Measurements from ENCODE around the gene THAP11. TPM values are rescaled to one million over a fixed set of nuclear protein-coding genes. Genes with fewer than 3 reads are reported as not detected.

THAP11 gene
- total RNA-seq, 2 donors from 2014 or later: 42.5 to 59.4 TPM

GRCh38 chr16:67892899-67893742 is 51.0 kb downstream of the THAP11 start, which contains the start of gene PSKH1:
Gene PSKH1 (plus strand): TSS chr16:67893254. CDS start chr16:67908750, 15,496 bp downstream.
- no peaks in the 10 kb centered on the region for H3K27me3 ChIP-seq
- peak within 1 kb of the TSS; percentile 82 to 99 for H3K4me3 ChIP-seq
- no peaks in the 10 kb centered on the region for H3K9me3 ChIP-seq
- H3K27ac ChIP-seq: peak within 1 kb of the TSS; percentile 90 to 97
- H3K36me3 ChIP-seq: no peaks in the 10 kb centered on the region
- DNase-seq (ENCODE audit: low spot score): peak; percentile 97
- TF ChIP-seq CTCF (IDR thresholded peaks at IDR 0.05): peak in 1 of 2 donors; percentile 10
- H3K4me1 ChIP-seq: peaks cover 0 to 39% of the 10 kb centered on the region in 2 donors

Other genes starting within 250 kb of the THAP11 start
- gene CARMIL2, start 197.2 kb upstream of the THAP11 start, total RNA-seq: under 1 TPM in 1 of 2 donors, not detected in 1; 0.47 TPM
- 10 to 100 TPM in 1 of 2 donors, 1 to 10 TPM in 1; 7.0 to 10.8 TPM for gene ACD, start 182.1 kb upstream of the THAP11 start, total RNA-seq
- gene PARD6A, start 181.4 kb upstream of the THAP11 start, total RNA-seq: 1 to 10 TPM; 3.9 to 5.6 TPM
- gene ENKD1, start 175.6 kb upstream of the THAP11 start, total RNA-seq: 10 to 100 TPM in 1 of 2 donors, 1 to 10 TPM in 1; 9.2 to 12.3 TPM
- gene C16orf86, start 175.5 kb upstream of the THAP11 start, total RNA-seq: 1 to 10 TPM; 3.6 to 7.7 TPM
- 1 to 10 TPM; 7.1 to 9.2 TPM for gene GFOD2, start 123.0 kb upstream of the THAP11 start, total RNA-seq
- gene RANBP10, start 35.8 kb upstream of the THAP11 start, total RNA-seq: 1 to 10 TPM; 7.8 to 8.9 TPM
- under 1 TPM in 1 of 2 donors, not detected in 1; 0.55 TPM for gene TSNAXIP1, start 35.4 kb upstream of the THAP11 start, total RNA-seq
- 100 to 1,000 TPM in 1 of 2 donors, 10 to 100 TPM in 1; 44.6 to 132 TPM for gene NUTF2, start 4.6 kb downstream of the THAP11 start, total RNA-seq
- gene CENPT, start 5.4 kb downstream of the THAP11 start, total RNA-seq: 10 to 100 TPM in 1 of 2 donors, 1 to 10 TPM in 1; 8.7 to 19.1 TPM
- 10 to 100 TPM; 21.2 to 39.5 TPM for gene EDC4, start 30.7 kb downstream of the THAP11 start, total RNA-seq
- gene NRN1L, start 42.6 kb downstream of the THAP11 start, total RNA-seq: not detected
- 10 to 100 TPM; 18.4 to 23.2 TPM for gene PSKH1, start 50.9 kb downstream of the THAP11 start, total RNA-seq
- under 1 TPM in 1 of 2 donors, not detected in 1; 0.59 TPM for gene CTRL, start 89.5 kb downstream of the THAP11 start, total RNA-seq
- gene PSMB10, start 94.5 kb downstream of the THAP11 start, total RNA-seq: 10 to 100 TPM; 37.3 to 38.4 TPM
- gene LCAT, start 101.8 kb downstream of the THAP11 start, total RNA-seq: 10 to 100 TPM in 1 of 2 donors, 1 to 10 TPM in 1; 2.9 to 11.8 TPM
- 10 to 100 TPM; 39.5 to 85.9 TPM for gene SLC12A4, start 126.3 kb downstream of the THAP11 start, total RNA-seq
- gene DPEP3, start 138.2 kb downstream of the THAP11 start, total RNA-seq: not detected
- 1 to 10 TPM in 1 of 2 donors, under 1 TPM in 1; 0.85 to 1.6 TPM for gene DPEP2, start 157.2 kb downstream of the THAP11 start, total RNA-seq
- gene DPEP2NB, start 173.6 kb downstream of the THAP11 start, total RNA-seq: not detected
- gene DDX28, start 180.9 kb downstream of the THAP11 start, total RNA-seq: 1 to 10 TPM; 4.3 to 4.8 TPM
- 1 to 10 TPM; 4.5 to 4.9 TPM for gene DUS2, start 181.0 kb downstream of the THAP11 start, total RNA-seq
- gene NFATC3, start 243.1 kb downstream of the THAP11 start, total RNA-seq: 10 to 100 TPM; 24.5 to 45.0 TPM

Data from right atrium auricular region (tissue), 2 donors.